Measurements from ENCODE around the gene ACTL6A.
A peak's percentile ranks its signal among the peaks of the same experiment; 100 is the strongest.
"Not testable (repeated sequence)": the region's sequence is repeated elsewhere in the genome, so short reads cannot be mapped to it uniquely, and the experiment has no call there.

The ACTL6A gene

GRCh38 chr3:179562591-179563270 is at the start of gene ACTL6A:
TSS of gene ACTL6A (plus strand) at chr3:179562926. CDS start at chr3:179563093, 167 bp downstream.
- peak; percentile 98 for DNase-seq (ENCODE audit: low spot score)
- in situ Hi-C loops (cut with MboI; ENCODE audit: low pct_unique_long_range_greater_than_20kb, low sequenced_read_pairs, unreplicated experiment): loop anchor here (10.0 to 25.0 kb wide), 2 partner anchors 238 to 550 kb away; partner anchors contain the start of gene ZNF639
- no peak for TF ChIP-seq CTCF (IDR thresholded peaks at IDR 0.05; ENCODE audit: extremely low read depth, insufficient read depth, missing control alignments)

GRCh38 chr3:179513862-179514261 is 48.9 kb upstream of the ACTL6A start:
- TF ChIP-seq CTCF (IDR thresholded peaks at IDR 0.05; ENCODE audit: extremely low read depth, insufficient read depth, missing control alignments): no peak
- DNase-seq (ENCODE audit: low spot score): no peak
- in situ Hi-C loops (cut with MboI; ENCODE audit: low pct_unique_long_range_greater_than_20kb, low sequenced_read_pairs, unreplicated experiment): no loop called here

GRCh38 chr3:179516461-179517251 is 46.1 kb upstream of the ACTL6A start:
- in situ Hi-C loops (cut with MboI; ENCODE audit: low pct_unique_long_range_greater_than_20kb, low sequenced_read_pairs, unreplicated experiment); DNase-seq (ENCODE audit: low spot score): not testable (repeated sequence)

DNA sequence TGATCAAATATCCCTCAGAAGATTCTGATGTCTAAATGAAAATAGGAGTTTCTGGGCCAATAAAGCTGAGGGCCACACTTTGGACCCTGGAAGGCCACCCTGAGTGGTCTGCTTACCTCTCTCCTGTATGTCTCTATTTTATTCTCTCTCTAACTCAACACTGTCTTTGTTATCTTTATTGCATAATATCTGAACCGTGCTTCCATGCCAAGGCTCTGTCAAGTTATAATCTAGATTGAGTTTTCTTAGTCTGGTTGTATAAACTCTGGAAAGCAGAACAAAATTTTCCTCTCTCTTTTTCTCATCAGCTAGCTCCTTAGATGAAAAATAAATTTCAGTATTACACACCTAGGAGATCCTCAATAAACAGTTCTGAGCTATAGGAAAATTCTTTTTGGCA is 36.2 kb upstream of the ACTL6A start:
- no peak for TF ChIP-seq CTCF (IDR thresholded peaks at IDR 0.05; ENCODE audit: extremely low read depth, insufficient read depth, missing control alignments)
- DNase-seq (ENCODE audit: low spot score): no peak
- in situ Hi-C loops (cut with MboI; ENCODE audit: low pct_unique_long_range_greater_than_20kb, low sequenced_read_pairs, unreplicated experiment): no loop called here

- no peak for TF ChIP-seq CTCF (IDR thresholded peaks at IDR 0.05; ENCODE audit: extremely low read depth, insufficient read depth, missing control alignments)
- DNase-seq (ENCODE audit: low spot score): no peak
- in situ Hi-C loops (cut with MboI; ENCODE audit: low pct_unique_long_range_greater_than_20kb, low sequenced_read_pairs, unreplicated experiment): no loop called here
These were observed 35.7 kb upstream of the ACTL6A start for GRCh38 chr3:179526989-179527391.

DNA sequence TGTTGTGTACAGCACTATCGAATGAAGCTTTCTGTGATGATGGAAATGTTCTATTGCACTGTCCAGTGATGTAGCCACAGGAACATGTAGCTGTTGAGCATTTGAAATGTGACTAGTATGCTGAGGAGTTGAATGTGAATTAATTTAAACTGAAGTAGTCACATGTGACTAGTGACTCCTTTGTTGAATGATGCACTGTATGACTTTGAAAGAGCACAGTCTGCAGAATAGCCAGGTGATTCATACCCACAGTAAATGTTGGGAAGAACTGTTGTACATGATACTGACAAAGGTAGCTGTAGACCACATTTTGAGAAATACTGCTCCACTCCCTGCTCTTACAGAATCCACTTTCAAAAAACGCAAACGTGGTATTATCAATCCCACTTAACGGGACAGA is 34.0 kb upstream of the ACTL6A start:
- DNase-seq (ENCODE audit: low spot score): no peak
- in situ Hi-C loops (cut with MboI; ENCODE audit: low pct_unique_long_range_greater_than_20kb, low sequenced_read_pairs, unreplicated experiment): no loop called here
- TF ChIP-seq CTCF (IDR thresholded peaks at IDR 0.05; ENCODE audit: extremely low read depth, insufficient read depth, missing control alignments): no peak

- DNase-seq (ENCODE audit: low spot score): no peak
- TF ChIP-seq CTCF (IDR thresholded peaks at IDR 0.05; ENCODE audit: extremely low read depth, insufficient read depth, missing control alignments): no peak
- in situ Hi-C loops (cut with MboI; ENCODE audit: low pct_unique_long_range_greater_than_20kb, low sequenced_read_pairs, unreplicated experiment): no loop called here
These were observed 31.1 kb upstream of the ACTL6A start for GRCh38 chr3:179531576-179531975.
